Epidermal melanocyte (primary cell): ENCODE results near the gene RASD1.
"Not testable (repeated sequence)": the region's sequence is repeated elsewhere in the genome, so short reads cannot be mapped to it uniquely, and the experiment has no call there.

Experiments used
- DNase-seq: peaks from one replicate; pipeline ENCODE4 v3.0.0; 2011; ENCODE audit warnings: low spot score; ENCODE audit not compliant: insufficient read length

Gene RASD1

GRCh38 chr17:17472333-17472920 is 23.8 kb downstream of the RASD1 start:
- DNase-seq: no peak

- no peak for DNase-seq
These were observed 26.2 kb downstream of the RASD1 start for GRCh38 chr17:17469996-17470395.

GRCh38 chr17:17469358-17469757 is 26.8 kb downstream of the RASD1 start:
- no peak for DNase-seq

GRCh38 chr17:17468217-17469010 is 27.8 kb downstream of the RASD1 start:
- DNase-seq: no peak

GRCh38 chr17:17467720-17468119 is 28.5 kb downstream of the RASD1 start:
- DNase-seq: no peak

GRCh38 chr17:17467016-17467415 is 29.2 kb downstream of the RASD1 start:
- DNase-seq: no peak

GRCh38 chr17:17466511-17466910 is 29.7 kb downstream of the RASD1 start:
- DNase-seq: no peak

- DNase-seq: not testable (repeated sequence)
These were observed 30.3 kb downstream of the RASD1 start for GRCh38 chr17:17465878-17466277.

- DNase-seq: no peak
These were observed 32.4 kb downstream of the RASD1 start for GRCh38 chr17:17463821-17464220.

- DNase-seq: no peak
These were observed 34.0 kb downstream of the RASD1 start for GRCh38 chr17:17462048-17462824.

- no peak for DNase-seq
These were observed 36.2 kb downstream of the RASD1 start for GRCh38 chr17:17460038-17460437.

- DNase-seq: no peak
These were observed 38.5 kb downstream of the RASD1 start for GRCh38 chr17:17457680-17458079.

GRCh38 chr17:17456251-17456650 is 39.9 kb downstream of the RASD1 start:
- no peak for DNase-seq

GRCh38 chr17:17455173-17455572 is 41.0 kb downstream of the RASD1 start:
- DNase-seq: no peak

GRCh38 chr17:17454700-17455099 is 41.5 kb downstream of the RASD1 start:
- DNase-seq: not testable (repeated sequence)

GRCh38 chr17:17454276-17454675 is 41.9 kb downstream of the RASD1 start:
- DNase-seq: no peak

- DNase-seq: no peak
These were observed 43.1 kb downstream of the RASD1 start for GRCh38 chr17:17453088-17453487.

GRCh38 chr17:17448723-17449122 is 47.5 kb downstream of the RASD1 start:
- no peak for DNase-seq

GRCh38 chr17:17448076-17448475 is 48.1 kb downstream of the RASD1 start:
- DNase-seq: no peak

GRCh38 chr17:17447264-17447663 is 48.9 kb downstream of the RASD1 start:
- DNase-seq: no peak

GRCh38 chr17:17446666-17447155 is 49.5 kb downstream of the RASD1 start:
- DNase-seq: no peak
